Retina (tissue), 1 donor: ENCODE data around the gene LHFPL5.

Source experiments
- DNase-seq: peaks from one replicate; pipeline ENCODE4 v3.0.0-alpha.2; 2016

LHFPL5 gene

GRCh38 chr6:35804996-35805736 lies at the start of gene LHFPL5:
TSS of gene LHFPL5 (plus strand) at chr6:35805352. CDS start at chr6:35805671, 319 bp downstream.
- DNase-seq: peak; percentile 85

- no peak for DNase-seq
Observed at GRCh38 chr6:35757456-35758123, 47.6 kb upstream of the LHFPL5 start.

GRCh38 chr6:35759426-35759825 lies 45.7 kb upstream of the LHFPL5 start:
- DNase-seq: no peak

- DNase-seq: no peak
Observed at GRCh38 chr6:35765739-35766138, 39.4 kb upstream of the LHFPL5 start.

- DNase-seq: no peak
Observed at GRCh38 chr6:35769211-35769610, 35.9 kb upstream of the LHFPL5 start.

- DNase-seq: no peak
Observed at GRCh38 chr6:35771343-35771627, 33.9 kb upstream of the LHFPL5 start.

GRCh38 chr6:35774116-35774794 lies 30.9 kb upstream of the LHFPL5 start:
- DNase-seq: no peak

GRCh38 chr6:35775031-35775430 lies 30.1 kb upstream of the LHFPL5 start:
- DNase-seq: no peak

GRCh38 chr6:35776364-35777215 lies 28.6 kb upstream of the LHFPL5 start, which contains the start of gene CLPSL2:
TSS of gene CLPSL2 (plus strand) at chr6:35776598. CDS start at chr6:35776619, 21 bp downstream.
- DNase-seq: peak; percentile 70

GRCh38 chr6:35777356-35778102 lies 27.6 kb upstream of the LHFPL5 start:
- DNase-seq: no peak

GRCh38 chr6:35778437-35778836 lies 26.7 kb upstream of the LHFPL5 start:
- no peak for DNase-seq

- no peak for DNase-seq
Observed at GRCh38 chr6:35780719-35781118, 24.4 kb upstream of the LHFPL5 start, which contains the start of gene CLPSL1. TSS of gene CLPSL1 (plus strand) at chr6:35781019. CDS start at chr6:35781111, 92 bp downstream.

- no peak for DNase-seq
Observed at GRCh38 chr6:35781290-35781689, 23.9 kb upstream of the LHFPL5 start.

GRCh38 chr6:35782424-35782823 lies 22.7 kb upstream of the LHFPL5 start:
- DNase-seq: no peak

GRCh38 chr6:35784200-35784599 lies 21.0 kb upstream of the LHFPL5 start:
- no peak for DNase-seq

GRCh38 chr6:35786272-35786671 lies 18.9 kb upstream of the LHFPL5 start:
- no peak for DNase-seq

GRCh38 chr6:35786810-35787209 lies 18.3 kb upstream of the LHFPL5 start:
- no peak for DNase-seq

GRCh38 chr6:35787266-35788218 lies 17.6 kb upstream of the LHFPL5 start:
- no peak for DNase-seq

GRCh38 chr6:35788423-35788982 lies 16.6 kb upstream of the LHFPL5 start:
- DNase-seq: no peak

GRCh38 chr6:35790683-35791082 lies 14.5 kb upstream of the LHFPL5 start:
- DNase-seq: no peak
